K562 (cell line): ENCODE data around the gene FSTL1. TPM values are rescaled to one million over a fixed set of nuclear protein-coding genes. Genes with fewer than 3 reads are reported as not detected.

Source experiments
- ATAC-seq: fragments of 200-7000 bp; cut with Tn5 transposase; 3 replicates; pipeline ENCODE4 v1.9.1; 2020; ENCODE audit warnings: moderate library complexity
- BruUV-seq: library from RNA; stranded (reverse); fragments of 400-500 nt; replicated peaks from 2 replicates; lab custom pipeline; 2021; lab: Mats Ljungman, UMichigan
- CTCF ChIA-PET: fragments of 300-600 bp; formaldehyde crosslinking; extraction: SDS; loops from one replicate; lab custom pipeline; 2021; ENCODE audit warnings: low intra/inter-chr PET ratio; lab: Yijun Ruan, JAX
- POLR2A ChIA-PET: fragments of 300-600, 350-650 bp; sonication (Branson Sonifier 250); formaldehyde crosslinking; extraction: SDS; loops from one replicate; lab custom pipeline; 2021; ENCODE audit warnings: antibody characterized with exemption, inconsistent platforms; lab: Yijun Ruan, JAX
- DNase-seq, 4 experiments: peaks; one replicate each; pipeline versions ENCODE4 v3.0.0 to v3.0.0-alpha.2; 2011 to 2018; ENCODE audit warnings: low spot score in 3 of 4, mixed read lengths in 3 of 4; ENCODE audit errors: extremely low read depth in 1 of 4
- FAIRE-seq: peaks from 2 replicates; lab custom pipeline; 2011; peaks lifted over from hg19 to GRCh38; lab: Jason Lieb, UNC
- H2AFZ ChIP-seq: 2 replicates; pipeline ENCODE4 v1.6.0; 2011; ENCODE audit warnings: low read depth, low read length, control low read depth, inconsistent platforms
- H3K27ac ChIP-seq: fragments of 200-600 bp; 3 replicates; pipeline ENCODE4 v1.8.0; 2011; ENCODE audit warnings: low read depth, mild to moderate bottlenecking, control low read depth, inconsistent platforms, low read length, moderate library complexity, mixed read lengths; ENCODE audit errors: extremely low read depth
- H3K27me3 ChIP-seq, 2 experiments: fragments of 300-600 bp in 1 of 2; 2 replicates in 1 of 2; 3 replicates in 1 of 2; pipeline versions ENCODE4 v1.6.0 to v1.8.0; 2011; ENCODE audit warnings: inconsistent platforms in 2 of 2, low read length in 2 of 2, mild to moderate bottlenecking in 1 of 2, mixed read lengths in 1 of 2, moderate library complexity in 1 of 2; ENCODE audit not compliant: control insufficient read depth in 2 of 2, insufficient read depth in 2 of 2
- H3K36me3 ChIP-seq: fragments of 300-600 bp; 3 replicates; pipeline ENCODE4 v1.8.0; 2011; ENCODE audit warnings: mild to moderate bottlenecking, low read length, inconsistent platforms; ENCODE audit not compliant: control insufficient read depth, insufficient read depth
- H3K4me1 ChIP-seq, 2 experiments: fragments of 200-600 bp in 1 of 2; replicated peaks in 1 of 2; 2 replicates in 1 of 2; 3 replicates in 1 of 2; pipeline versions ENCODE4 v1.5.1 to v1.8.0; 2011; ENCODE audit warnings: inconsistent platforms in 2 of 2, low read length in 2 of 2, mild to moderate bottlenecking in 1 of 2, mixed read lengths in 1 of 2, moderate library complexity in 1 of 2; ENCODE audit not compliant: control insufficient read depth in 2 of 2, insufficient read depth in 2 of 2
- H3K4me2 ChIP-seq: 2 replicates; pipeline ENCODE4 v1.6.1; 2011; ENCODE audit warnings: low read length, control low read depth, inconsistent platforms, mixed read lengths; ENCODE audit not compliant: insufficient read depth
- H3K4me3 ChIP-seq: fragments of 200-600 bp; sonication (generic), shearing (Covaris generic); 2 replicates; pipeline ENCODE4 v1.5.1; 2016; ENCODE audit warnings: control low read depth, inconsistent platforms
- H3K79me2 ChIP-seq: fragments of 200-600 bp; 3 replicates; pipeline ENCODE4 v1.8.0; 2011; ENCODE audit warnings: low read length, inconsistent platforms; ENCODE audit not compliant: control insufficient read depth, insufficient read depth
- H3K9ac ChIP-seq, 2 experiments: 2 replicates each; pipeline versions ENCODE4 v1.6.0 to v1.6.1; 2011; ENCODE audit warnings: low read depth in 2 of 2, low read length in 2 of 2, control low read depth in 1 of 2, inconsistent platforms in 1 of 2, mild to moderate bottlenecking in 1 of 2, mixed read lengths in 1 of 2; ENCODE audit not compliant: insufficient read depth in 1 of 2
- H3K9me1 ChIP-seq: one replicate; pipeline ENCODE4 v1.6.0; 2011; ENCODE audit warnings: inconsistent platforms, mild to moderate bottlenecking, low read length, moderate library complexity; ENCODE audit not compliant: control insufficient read depth, insufficient read depth
- H3K9me3 ChIP-seq: replicated peaks from 2 replicates; pipeline ENCODE4 v1.5.1; 2011; ENCODE audit warnings: low read depth, low read length, inconsistent platforms; ENCODE audit not compliant: control insufficient read depth, insufficient read depth
- H4K20me1 ChIP-seq: replicated peaks from 2 replicates; pipeline ENCODE4 v1.6.1; 2011; ENCODE audit warnings: low read length, inconsistent platforms, mixed read lengths; ENCODE audit not compliant: control insufficient read depth, insufficient read depth
- ERF ChIP-seq: fragments of 450-650 bp; formaldehyde crosslinking; IDR thresholded peaks from 2 replicates; pipeline ENCODE4 v1.4.0; 2020; ENCODE audit warnings: mild to moderate bottlenecking, mixed read lengths
- ETS1 ChIP-seq: conservative IDR thresholded peaks from 2 replicates; pipeline ENCODE4 v1.6.1; 2011; ENCODE audit warnings: low read depth, mild to moderate bottlenecking, low read length; ENCODE audit not compliant: control insufficient read depth
- ETS2 ChIP-seq: IDR thresholded peaks from 2 replicates; pipeline ENCODE4 v1.6.1; 2016; ENCODE audit warnings: borderline replicate concordance, missing genetic modification characterization, mild to moderate bottlenecking, moderate library complexity, missing compliant biosample characterization; ENCODE audit not compliant: poor library complexity, severe bottlenecking
- HMG20A ChIP-seq: fragments of 450-650 bp; formaldehyde crosslinking; conservative IDR thresholded peaks from 2 replicates; pipeline ENCODE4 v1.4.0; 2020; ENCODE audit warnings: mild to moderate bottlenecking, mixed read lengths
- MAFG ChIP-seq: fragments of 450-650 bp; conservative IDR thresholded peaks from 2 replicates; pipeline ENCODE4 v1.6.1; 2016; ENCODE audit warnings: missing genetic modification characterization, missing compliant biosample characterization
- MIER1 ChIP-seq: fragments of 450-650 bp; IDR thresholded peaks from 2 replicates; pipeline ENCODE4 v1.6.1; 2016; ENCODE audit warnings: antibody characterized with exemption, mild to moderate bottlenecking, low read depth
- MXI1 ChIP-seq: IDR thresholded peaks from 2 replicates; pipeline ENCODE4 v1.6.1; 2011; ENCODE audit warnings: low read depth, mild to moderate bottlenecking, improper control_type of control experiment, low read length
- NCOA2 ChIP-seq, 2 experiments: fragments of 450-650 bp; IDR thresholded peaks; 2 replicates each; pipeline ENCODE4 v1.6.1; 2018; ENCODE audit warnings: mild to moderate bottlenecking in 2 of 2, moderate library complexity in 1 of 2; ENCODE audit not compliant: partially characterized antibody in 2 of 2
- NKRF ChIP-seq: fragments of 450-650 bp; IDR thresholded peaks from 2 replicates; pipeline ENCODE4 v1.6.1; 2016; ENCODE audit warnings: borderline replicate concordance
- POLR2H ChIP-seq: IDR thresholded peaks from 2 replicates; pipeline ENCODE4 v1.6.1; 2016; ENCODE audit warnings: missing genetic modification characterization, low read depth, mild to moderate bottlenecking, control low read depth, missing compliant biosample characterization, moderate library complexity
- POU5F1 ChIP-seq: fragments of 150-350 bp; IDR thresholded peaks from 2 replicates; pipeline ENCODE4 v1.6.1; 2014; ENCODE audit warnings: borderline replicate concordance, low read length, low read depth, mild to moderate bottlenecking; ENCODE audit not compliant: partially characterized antibody
- RBM17 ChIP-seq: fragments of 200-400 bp; formaldehyde crosslinking; IDR thresholded peaks from 2 replicates; pipeline ENCODE4 v1.6.1; 2017; ENCODE audit warnings: low read depth, mild to moderate bottlenecking, low read length, borderline replicate concordance
- SIN3A ChIP-seq, 2 experiments: fragments of 150-350 bp in 1 of 2; IDR thresholded peaks; 2 replicates each; pipeline ENCODE4 v1.6.1; 2011 to 2016; ENCODE audit warnings: borderline replicate concordance in 2 of 2, low read depth in 2 of 2, low read length in 2 of 2, mild to moderate bottlenecking in 2 of 2, moderate library complexity in 2 of 2; ENCODE audit not compliant: control insufficient read depth in 1 of 2
- TAF7 ChIP-seq: fragments of 450-650 bp; IDR thresholded peaks from 2 replicates; pipeline ENCODE4 v1.6.1; 2016; ENCODE audit warnings: missing genetic modification characterization, missing compliant biosample characterization
- TRIM28 ChIP-seq: fragments of 450-650 bp; IDR thresholded peaks from 2 replicates; pipeline ENCODE4 v1.6.1; 2017
- ZC3H8 ChIP-seq: fragments of 450-650 bp; IDR thresholded peaks from 2 replicates; pipeline ENCODE4 v1.6.1; 2017
- WGBS: fragments of 100-300 bp; shearing (Covaris generic); methylation state at CpG from one replicate; pipeline ENCODE4 v1.1.6; 2016; ENCODE audit warnings: low coverage, mixed read lengths; ENCODE audit not compliant: insufficient coverage; ENCODE audit errors: missing lambda C conversion rate; 5-methylcytosine and 5-hydroxymethylcytosine counted together
- in situ Hi-C: fragments of 300-500 bp; cut with MboI; formaldehyde crosslinking; loops from 4 replicates; pipeline ENCODE4 v1.15.0; 2018; ENCODE audit warnings: inconsistent platforms, mixed read lengths
- intact Hi-C: fragments of 100-400 bp; cut with micrococcal nuclease; formaldehyde crosslinking; loops from 2 replicates; pipeline ENCODE4 v1.14.2; 2022
- polyA plus RNA-seq, 8 experiments: library from polyadenylated mRNA; depleted of rRNA in 4 of 8; stranded (reverse) in 5 of 8; unstranded in 3 of 8; fragments of >200 nt; fragmentation: Nextera tagmentation in 2 of 8; fragmentation: Illumina TruSeq in 1 of 8; extraction: Ambion mirVana in 2 of 8; extraction: Trizol in 1 of 8; gene quantifications; 2 replicates each; pipeline versions ENCODE4 v1.2.1 to v1.2.3, GENCODE V29; 2011 to 2014; ENCODE audit warnings: inconsistent platforms in 1 of 8, missing spikeins in 1 of 8
- total RNA-seq, 7 experiments: library from RNA; depleted of rRNA in 6 of 7; stranded (reverse); fragments of >200 nt in 6 of 7; fragmentation: Illumina TruSeq in 2 of 7; extraction: Trizol in 2 of 7; gene quantifications; 2 replicates each; pipeline versions ENCODE4 v1.2.1 to v1.2.3, GENCODE V29; 2011 to 2021; ENCODE audit warnings: low replicate concordance in 1 of 7

FSTL1 gene
- total and polyA plus RNA-seq, 9 of the 15 experiments (the other 6 are each of a cell fraction or from before 2014, with no cell fraction given) = 0.01 to 0.58 (median 0.08) TPM; not detected in 2

GRCh38 chr3:120425572-120426250 is 25.1 kb downstream of the FSTL1 start (continued):
- TF ChIP-seq ETS1 (no peak), MXI1 (no peak), POLR2H (tag) (no peak)

- H3K4me1 ChIP-seq = no peaks in the 10 kb centered on the region
- H3K4me3 ChIP-seq = no peak overlapping the region
- no peak overlapping the region for H2AFZ ChIP-seq
- no TSS peak for BruUV-seq
- no peak overlapping the region for H3K9ac ChIP-seq
- CTCF ChIA-PET = no interaction called here
- DNase-seq (no peak), FAIRE-seq (no peak), ATAC-seq (no peak)
- no peaks in the 10 kb centered on the region for H3K9me3 ChIP-seq
- H3K79me2 ChIP-seq = no peaks in the 10 kb centered on the region
- in situ Hi-C loops (loop anchor here (25.0 kb wide), 1 partner anchor 538 kb away; no protein-coding TSS in a partner anchor), intact Hi-C loops (no loop called here)
- H3K27me3 ChIP-seq = peaks cover 0 to 5% of the 10 kb centered on the region in 2 experiments; a peak in 1 of 5 replicates
- H3K27ac ChIP-seq = no peak overlapping the region
- no peaks in the 10 kb centered on the region for H3K9me1 ChIP-seq
- H3K36me3 ChIP-seq = no peaks in the 10 kb centered on the region
- no peaks in the 10 kb centered on the region for H4K20me1 ChIP-seq
- no peak overlapping the region for H3K4me2 ChIP-seq
- POLR2A ChIA-PET = interaction anchor here (1.1 kb wide), 1 partner anchor 36 kb away, joined by 3 read pairs; no protein-coding TSS in a partner anchor
- 0% methylated on average over 3 of the region's 5 CpGs for WGBS
- TF ChIP-seq SIN3A (IDR thresholded peaks at IDR 0.05; ENCODE audit: borderline replicate concordance in 2 of 2, control insufficient read depth in 1 of 2, low read depth in 2 of 2, low read length in 2 of 2) = no peak
- no peak for TF ChIP-seq NCOA2 (IDR thresholded peaks at IDR 0.05; ENCODE audit: partially characterized antibody in 2 of 2)
- TF ChIP-seq NKRF = no peak
- TF ChIP-seq TRIM28 = no peak
- no peak for TF ChIP-seq TAF7
- no peak for TF ChIP-seq MIER1
- no peak for TF ChIP-seq HMG20A (CRISPR knock-in tag)
- no peak for TF ChIP-seq ZC3H8
- TF ChIP-seq ETS2 = no peak
- TF ChIP-seq MAFG (tag) = no peak
- no peak for TF ChIP-seq POU5F1
- no peak for TF ChIP-seq ERF (CRISPR knock-in tag)
- no peak for TF ChIP-seq RBM17
Observed at GRCh38 chr3:120424976-120425570, 25.7 kb downstream of the FSTL1 start.
